Effector memory CD8-positive, alpha-beta T cell (primary cell): ENCODE data around the gene JAM2.

Experiments used
- ATAC-seq: fragments of 150-1000 bp; cut with Tn5 transposase; replicated peaks from 2 replicates; pipeline ENCODE4 v1.10.0; 2021; ENCODE audit warnings: mild to moderate bottlenecking, moderate library complexity
- DNase-seq, 3 experiments: peaks; one replicate each; pipeline ENCODE4 v3.0.0; 2021
- H3K27ac Mint-ChIP-seq, 2 donors: one replicate each; pipeline ENCODE4 v1.8.0; 2022; ENCODE audit warnings: mild to moderate bottlenecking in 2 of 2, mixed read lengths in 2 of 2, moderate library complexity in 2 of 2
- H3K27me3 Mint-ChIP-seq, 2 donors: one replicate each; pipeline ENCODE4 v1.8.0; 2022; ENCODE audit warnings: mixed read lengths in 2 of 2
- H3K36me3 Mint-ChIP-seq: one replicate; pipeline ENCODE4 v1.8.0; 2022; ENCODE audit warnings: mild to moderate bottlenecking, moderate library complexity, mixed read lengths; ENCODE audit not compliant: insufficient read depth
- H3K4me1 Mint-ChIP-seq, 2 donors: one replicate each; pipeline ENCODE4 v1.8.0; 2022; ENCODE audit warnings: low read depth in 2 of 2, mixed read lengths in 2 of 2
- H3K4me3 Mint-ChIP-seq, 2 donors: one replicate each; pipeline ENCODE4 v1.8.0; 2022; ENCODE audit warnings: mild to moderate bottlenecking in 2 of 2, mixed read lengths in 2 of 2, moderate library complexity in 2 of 2
- H3K9me3 Mint-ChIP-seq, 2 donors: one replicate each; pipeline ENCODE4 v1.8.0; 2022; ENCODE audit warnings: mixed read lengths in 2 of 2

JAM2 gene

GRCh38 chr21:25635310-25635709 is 3.7 kb upstream of the JAM2 start:
- ATAC-seq = no peak
- Mint-ChIP-seq H3K36me3 (no peaks in the 10 kb centered on the region), H3K4me3 (no peak overlapping the region), H3K27me3 (peaks cover 45% of the 10 kb centered on the region in 2 donors), H3K27ac (no peak overlapping the region), H3K9me3 (no peaks in the 10 kb centered on the region), H3K4me1 (peaks cover 8 to 11% of the 10 kb centered on the region in 2 donors)
- DNase-seq = no peak

DNA sequence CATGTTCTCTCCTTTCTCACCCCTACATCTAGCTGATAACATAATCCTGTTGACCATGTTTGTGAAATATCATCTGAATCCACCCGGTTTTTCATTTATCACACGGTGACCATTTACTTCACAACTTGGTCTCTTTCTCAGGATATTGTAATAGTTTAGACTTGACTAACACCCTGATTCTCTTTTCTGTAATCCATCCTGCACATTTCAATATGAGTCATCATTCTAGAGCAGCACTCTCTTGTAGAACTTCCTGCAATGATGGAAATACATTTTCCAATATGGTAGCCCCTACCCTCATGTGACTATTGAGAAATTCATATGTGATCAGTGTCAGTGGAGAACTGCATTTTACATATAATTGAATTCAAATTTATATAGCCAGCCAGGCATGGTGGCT is 2.3 kb upstream of the JAM2 start:
- Mint-ChIP-seq H3K4me3 (no peak overlapping the region), H3K36me3 (no peaks in the 10 kb centered on the region), H3K4me1 (peaks cover 12 to 17% of the 10 kb centered on the region in 2 donors), H3K9me3 (no peaks in the 10 kb centered on the region), H3K27me3 (peaks cover 52 to 53% of the 10 kb centered on the region in 2 donors), H3K27ac (no peak overlapping the region)
- ATAC-seq = no peak
- DNase-seq = no peak

DNA sequence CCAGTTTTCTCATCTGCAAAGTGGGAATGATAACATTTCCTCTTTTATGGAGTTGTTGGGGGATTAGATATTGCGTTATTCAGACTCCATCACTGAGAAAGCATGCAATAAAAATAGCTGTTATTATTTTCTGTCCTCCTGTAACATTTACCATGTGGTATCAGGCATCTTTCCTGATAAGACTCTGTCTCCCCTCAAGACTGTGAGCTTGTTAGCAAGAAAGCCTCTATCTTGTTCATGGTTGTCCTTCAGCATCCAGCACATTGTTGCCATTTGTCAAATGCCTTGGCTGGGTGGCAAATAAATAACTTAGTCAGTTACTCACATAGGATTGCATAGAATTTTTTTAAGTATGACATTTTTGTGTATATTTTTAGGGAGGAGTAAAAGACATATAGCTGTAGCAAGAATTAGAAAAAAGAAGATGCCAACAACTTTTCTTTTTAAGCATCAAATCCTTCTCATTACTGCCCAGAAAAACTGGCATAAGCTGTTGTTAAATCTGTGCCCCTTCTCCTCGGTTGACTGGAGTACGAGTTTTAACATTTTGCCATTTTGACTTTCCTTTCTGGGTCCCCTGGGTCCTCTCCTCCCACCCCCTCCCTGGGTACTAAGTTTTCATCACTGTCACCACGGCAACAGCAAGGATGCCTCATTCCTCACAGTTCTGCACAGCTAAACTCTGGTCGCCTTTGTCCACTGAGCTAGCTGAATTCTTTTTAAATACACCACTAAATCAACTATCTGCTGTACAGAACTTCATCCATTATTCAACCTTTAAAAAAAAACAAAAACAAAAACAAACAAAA is 1.0 kb upstream of the JAM2 start:
- Mint-ChIP-seq H3K27ac (peak overlapping the region in 1 of 2 donors; percentile 66), H3K36me3 (no peaks in the 10 kb centered on the region), H3K9me3 (no peaks in the 10 kb centered on the region), H3K4me1 (peaks cover 12 to 17% of the 10 kb centered on the region in 2 donors), H3K4me3 (peak overlapping the region; percentile 51 to 72), H3K27me3 (peaks cover 52 to 53% of the 10 kb centered on the region in 2 donors)
- ATAC-seq = no peak
- DNase-seq = no peak

- peak; percentile 24 to 36 (median 28) for DNase-seq
- Mint-ChIP-seq H3K4me1 (peaks cover 12 to 17% of the 10 kb centered on the region in 2 donors), H3K27ac (peak overlapping the region in 1 of 2 donors; percentile 66), H3K27me3 (peaks cover 49 to 52% of the 10 kb centered on the region in 2 donors), H3K4me3 (peak overlapping the region; percentile 51 to 72), H3K9me3 (no peaks in the 10 kb centered on the region), H3K36me3 (no peaks in the 10 kb centered on the region)
- peak; percentile 81 for ATAC-seq
These were observed 618 bp downstream of the JAM2 start for GRCh38 chr21:25639551-25640201.

DNA sequence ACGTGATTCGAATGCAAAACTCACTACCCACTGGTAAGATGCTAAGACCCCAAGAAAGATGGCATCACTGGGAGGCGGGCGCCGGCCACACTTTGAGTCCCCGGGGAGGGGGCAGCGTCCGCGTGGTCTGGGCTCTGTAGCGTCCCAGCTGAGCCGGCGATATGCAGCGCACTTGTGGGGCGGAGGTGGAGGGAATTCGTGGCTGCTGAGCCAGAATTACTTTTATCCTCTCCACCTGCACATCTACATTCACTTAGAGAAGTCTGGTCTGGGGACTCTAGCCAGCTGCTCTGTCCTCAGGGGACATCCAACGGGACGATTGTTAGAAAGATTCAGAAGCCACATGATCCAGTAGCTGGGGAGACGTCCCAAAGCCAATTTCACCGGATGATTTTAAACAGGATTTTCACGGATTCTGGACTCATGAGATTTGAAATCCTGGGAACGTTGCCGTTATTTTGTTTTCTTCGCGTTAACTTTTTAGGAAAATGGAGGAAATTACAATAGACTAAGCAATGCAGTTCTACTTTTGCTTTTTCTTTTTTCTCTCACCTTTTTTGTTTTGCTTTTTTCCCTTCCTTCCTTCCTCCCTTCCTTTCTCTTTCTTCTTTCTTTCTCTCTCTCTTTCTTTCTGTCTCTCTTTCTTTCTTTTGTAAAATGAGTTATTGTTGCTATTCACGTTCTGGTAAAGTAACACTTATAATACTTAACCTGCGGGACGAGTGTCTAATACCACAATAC is 1.3 kb downstream of the JAM2 start:
- peak; percentile 25 for ATAC-seq
- peaks cover 12 to 17% of the 10 kb centered on the region in 2 donors for H3K4me1 Mint-ChIP-seq
- no peak for DNase-seq
- H3K27me3 Mint-ChIP-seq = peaks cover 42 to 45% of the 10 kb centered on the region in 2 donors
- H3K36me3 Mint-ChIP-seq = no peaks in the 10 kb centered on the region
- H3K9me3 Mint-ChIP-seq = no peaks in the 10 kb centered on the region
- H3K4me3 Mint-ChIP-seq = peak overlapping the region; percentile 51 to 72
- peak overlapping the region in 1 of 2 donors; percentile 66 for H3K27ac Mint-ChIP-seq

DNA sequence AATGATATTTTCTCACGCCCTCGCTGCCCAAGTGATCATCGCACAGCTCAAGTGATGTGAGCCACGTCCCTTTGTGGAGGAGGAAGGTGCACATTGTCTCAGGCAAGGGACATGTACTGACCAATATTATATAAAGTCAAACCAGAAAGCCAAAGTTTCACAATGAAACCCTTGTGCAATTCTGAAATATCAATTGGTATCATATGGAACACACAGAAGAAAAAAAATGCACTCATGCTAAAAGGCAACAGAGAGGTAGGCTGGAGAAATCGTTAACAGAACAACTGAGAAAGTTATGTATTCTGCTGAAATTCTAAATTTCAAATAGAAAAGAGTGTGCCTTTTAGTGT is 1.9 kb downstream of the JAM2 start:
- peak overlapping the region in 1 of 2 donors; percentile 66 for H3K27ac Mint-ChIP-seq
- H3K36me3 Mint-ChIP-seq = no peaks in the 10 kb centered on the region
- peaks cover 37 to 40% of the 10 kb centered on the region in 2 donors for H3K27me3 Mint-ChIP-seq

GRCh38 chr21:25643486-25643885 is 4.4 kb downstream of the JAM2 start:
- no peak overlapping the region for H3K4me3 Mint-ChIP-seq
- no peaks in the 10 kb centered on the region for H3K36me3 Mint-ChIP-seq
- no peak for DNase-seq
- no peak for ATAC-seq
- H3K9me3 Mint-ChIP-seq = no peaks in the 10 kb centered on the region
- H3K4me1 Mint-ChIP-seq = peaks cover 10 to 14% of the 10 kb centered on the region in 2 donors
- peaks cover 15 to 19% of the 10 kb centered on the region in 2 donors for H3K27me3 Mint-ChIP-seq
- no peak overlapping the region for H3K27ac Mint-ChIP-seq

More for the DNA sequence above, 1.9 kb downstream of the JAM2 start:
- DNase-seq (no peak), ATAC-seq (no peak)
- Mint-ChIP-seq H3K4me3 (peak overlapping the region; percentile 51 to 72), H3K9me3 (no peaks in the 10 kb centered on the region), H3K4me1 (peaks cover 12 to 17% of the 10 kb centered on the region in 2 donors)

GRCh38 chr21:25646474-25646873 is 7.4 kb downstream of the JAM2 start:
- H3K36me3 Mint-ChIP-seq = no peaks in the 10 kb centered on the region
- ATAC-seq (no peak), DNase-seq (no peak)
- no peaks in the 10 kb centered on the region for H3K4me1 Mint-ChIP-seq
- H3K9me3 Mint-ChIP-seq = no peaks in the 10 kb centered on the region
- no peak overlapping the region for H3K4me3 Mint-ChIP-seq
- H3K27ac Mint-ChIP-seq = no peak overlapping the region
- peaks cover 0 to 5% of the 10 kb centered on the region in 2 donors for H3K27me3 Mint-ChIP-seq

- ATAC-seq = no peak
- H3K4me1 Mint-ChIP-seq = no peaks in the 10 kb centered on the region
- no peak overlapping the region for H3K27ac Mint-ChIP-seq
- H3K27me3 Mint-ChIP-seq = peaks cover 0 to 5% of the 10 kb centered on the region in 2 donors
- H3K9me3 Mint-ChIP-seq = no peaks in the 10 kb centered on the region
- H3K4me3 Mint-ChIP-seq = no peak overlapping the region
- no peaks in the 10 kb centered on the region for H3K36me3 Mint-ChIP-seq
- DNase-seq = no peak
These were observed 8.6 kb downstream of the JAM2 start for GRCh38 chr21:25647647-25648046.

DNA sequence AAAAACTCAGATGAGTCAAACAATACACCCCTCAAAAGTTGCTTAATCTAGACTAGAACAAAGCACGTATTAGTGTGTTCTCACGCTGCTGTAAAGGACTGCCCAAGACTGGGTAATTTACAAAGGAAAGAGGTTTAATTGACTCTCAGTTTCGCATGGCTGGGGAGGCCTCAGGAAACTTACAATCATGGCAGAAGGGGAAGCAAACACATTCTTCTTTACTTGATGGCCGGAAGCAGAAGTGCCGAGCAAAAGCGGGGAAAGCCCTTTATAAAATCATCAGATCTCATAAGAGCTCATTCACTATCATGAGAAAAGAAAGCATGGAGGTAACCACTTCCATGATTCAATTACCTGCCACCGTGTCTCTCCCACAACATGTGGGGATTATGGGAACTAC is 10.1 kb downstream of the JAM2 start:
- ATAC-seq (no peak), DNase-seq (no peak)
- Mint-ChIP-seq H3K27ac (no peak overlapping the region), H3K4me1 (no peaks in the 10 kb centered on the region), H3K4me3 (no peak overlapping the region), H3K9me3 (no peaks in the 10 kb centered on the region), H3K27me3 (peaks cover 0 to 5% of the 10 kb centered on the region in 2 donors), H3K36me3 (no peaks in the 10 kb centered on the region)

- no peak overlapping the region for H3K27ac Mint-ChIP-seq
- DNase-seq (no peak), ATAC-seq (no peak)
- no peaks in the 10 kb centered on the region for H3K9me3 Mint-ChIP-seq
- H3K4me1 Mint-ChIP-seq = no peaks in the 10 kb centered on the region
- no peaks in the 10 kb centered on the region for H3K36me3 Mint-ChIP-seq
- no peak overlapping the region for H3K4me3 Mint-ChIP-seq
- no peaks in the 10 kb centered on the region for H3K27me3 Mint-ChIP-seq
These were observed 17.4 kb downstream of the JAM2 start for GRCh38 chr21:25656412-25656811.

- H3K9me3 Mint-ChIP-seq = no peaks in the 10 kb centered on the region
- no peaks in the 10 kb centered on the region for H3K4me1 Mint-ChIP-seq
- DNase-seq = no peak
- H3K4me3 Mint-ChIP-seq = no peak overlapping the region
- H3K27me3 Mint-ChIP-seq = no peaks in the 10 kb centered on the region
- no peak overlapping the region for H3K27ac Mint-ChIP-seq
- ATAC-seq = no peak
- no peaks in the 10 kb centered on the region for H3K36me3 Mint-ChIP-seq
These were observed 18.1 kb downstream of the JAM2 start for GRCh38 chr21:25657140-25657539.

DNA sequence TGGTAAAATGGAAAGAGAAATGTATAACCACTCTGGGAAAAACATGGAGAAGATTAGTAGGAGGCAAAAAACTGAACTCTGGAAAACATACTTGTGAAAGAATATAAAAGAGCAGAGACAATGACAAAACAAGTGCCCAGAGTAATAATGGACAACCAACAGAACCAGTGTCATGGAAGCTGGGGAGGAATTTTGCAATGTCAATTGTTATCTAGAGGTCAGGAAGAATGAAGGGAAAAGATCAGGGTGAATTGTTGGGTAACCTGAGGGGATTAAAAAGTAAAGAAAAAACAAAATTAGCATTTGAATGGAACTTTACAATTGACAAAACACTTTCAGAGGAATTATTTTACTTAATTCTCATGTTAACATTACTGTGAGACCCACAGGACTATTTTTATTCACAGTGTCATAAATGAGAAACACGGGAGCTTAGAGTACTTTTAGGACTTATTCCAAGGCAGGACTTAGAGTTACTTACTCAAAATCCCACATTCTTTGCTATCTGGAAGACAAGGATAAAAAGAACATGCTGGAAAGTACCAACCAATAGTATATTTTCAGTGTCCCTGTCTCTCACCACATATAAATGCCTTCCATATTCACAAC is 19.5 kb downstream of the JAM2 start:
- ATAC-seq = no peak
- Mint-ChIP-seq H3K27ac (no peak overlapping the region), H3K4me3 (no peak overlapping the region), H3K36me3 (no peaks in the 10 kb centered on the region), H3K27me3 (peaks cover 0 to 6% of the 10 kb centered on the region in 2 donors), H3K9me3 (no peaks in the 10 kb centered on the region), H3K4me1 (no peaks in the 10 kb centered on the region)
- DNase-seq = no peak
